ENCODE results near the gene UTS2. TPM values are rescaled to one million over a fixed set of nuclear protein-coding genes. Genes with fewer than 3 reads are reported as not detected.

UTS2 gene
- total RNA-seq, 1 donor from 2014 or later: not detected

DNA sequence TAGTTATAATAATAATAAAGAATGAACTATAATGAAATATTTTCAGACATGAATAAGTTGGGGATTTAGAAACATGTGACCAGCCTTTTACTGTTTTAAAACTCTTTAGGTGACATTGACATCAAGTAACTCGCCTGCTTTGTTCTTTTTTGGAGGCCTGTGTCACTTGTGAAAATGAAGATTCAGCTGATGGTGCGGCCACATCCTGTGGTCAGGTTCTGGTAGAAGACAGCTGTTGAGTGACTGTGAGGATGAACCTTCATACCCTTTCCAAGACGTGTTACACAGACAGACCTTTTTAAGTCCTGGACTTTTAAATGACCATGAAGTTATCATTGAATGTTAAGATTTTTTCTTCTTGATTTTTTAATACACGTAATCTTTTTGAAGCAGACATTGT is 10.3 kb downstream of the UTS2 start:
- no peak for TF ChIP-seq CTCF (conservative IDR thresholded peaks at IDR 0.05; ENCODE audit: low read depth, low read length)
- no peak for DNase-seq (ENCODE audit: low read depth)
- H3K4me3 ChIP-seq (ENCODE audit: low read depth, low read length): no peak overlapping the region

DNA sequence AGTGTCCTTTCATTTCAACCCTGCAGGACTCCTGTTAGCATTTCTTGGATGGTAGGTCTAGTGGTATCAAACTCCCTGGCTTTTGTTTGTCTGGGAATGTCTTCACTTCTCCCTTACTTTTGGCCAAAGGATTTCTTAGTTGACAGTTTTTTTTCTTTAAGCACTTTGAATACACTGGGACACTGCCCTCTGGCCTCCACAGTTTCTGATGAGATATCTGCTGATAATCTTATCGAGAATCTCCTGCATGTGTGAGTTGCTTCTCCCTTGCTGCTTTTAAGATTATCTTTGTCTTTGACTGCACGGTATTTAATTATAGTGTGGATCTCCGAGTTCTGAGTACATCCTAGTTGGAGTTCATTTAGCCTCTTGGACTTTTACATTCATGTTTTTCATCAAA is 13.3 kb downstream of the UTS2 start:
- no peak for DNase-seq (ENCODE audit: low read depth)
- H3K4me3 ChIP-seq (ENCODE audit: low read depth, low read length): no peak overlapping the region
- no peak for TF ChIP-seq CTCF (conservative IDR thresholded peaks at IDR 0.05; ENCODE audit: low read depth, low read length)

DNA sequence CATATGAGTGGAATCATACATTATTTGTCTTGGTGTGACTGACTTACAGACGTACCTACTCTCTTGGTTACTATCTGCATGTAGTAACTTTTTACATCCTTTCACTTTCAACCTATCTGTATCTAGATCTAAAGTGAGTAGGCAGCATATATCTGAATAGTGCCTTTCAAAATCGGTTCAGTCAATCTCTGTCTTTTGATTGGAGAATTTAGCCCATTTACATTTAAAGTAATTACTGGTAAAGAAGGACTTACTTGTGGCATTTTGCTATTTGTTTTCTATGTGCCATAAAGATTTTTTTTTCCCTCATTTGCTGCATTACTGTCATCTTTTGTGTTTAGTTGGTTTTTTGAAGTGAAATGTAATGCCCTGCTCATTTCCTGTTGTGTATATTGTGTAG is 14.2 kb downstream of the UTS2 start:
- DNase-seq (ENCODE audit: low read depth): no peak
- H3K4me3 ChIP-seq (ENCODE audit: low read depth, low read length): no peak overlapping the region
- no peak for TF ChIP-seq CTCF (conservative IDR thresholded peaks at IDR 0.05; ENCODE audit: low read depth, low read length)

DNA sequence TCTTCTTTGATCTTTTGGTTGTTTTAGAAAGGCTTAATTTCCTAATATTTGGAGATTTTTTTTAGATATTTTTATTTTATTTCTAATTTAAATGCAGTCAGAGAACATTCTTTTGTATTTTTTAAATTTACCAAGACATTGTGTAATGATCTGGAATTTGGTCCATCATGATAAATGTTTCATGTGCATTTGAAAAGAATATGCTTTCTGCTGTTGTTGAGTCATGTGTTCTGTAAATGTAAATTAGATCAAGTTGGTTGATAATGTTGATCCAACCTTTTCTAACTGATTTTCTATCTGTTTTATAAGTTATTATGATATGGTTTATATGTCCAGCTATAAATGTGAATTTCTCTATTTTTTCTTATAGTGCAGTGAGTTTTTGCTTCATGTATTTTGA is 19.8 kb downstream of the UTS2 start:
- no peak for TF ChIP-seq CTCF (conservative IDR thresholded peaks at IDR 0.05; ENCODE audit: low read depth, low read length)
- DNase-seq (ENCODE audit: low read depth): no peak
- H3K4me3 ChIP-seq (ENCODE audit: low read depth, low read length): no peak overlapping the region

GRCh38 chr1:7831458-7831857 is 21.4 kb downstream of the UTS2 start:
- H3K4me3 ChIP-seq (ENCODE audit: low read depth, low read length): no peak overlapping the region
- no peak for DNase-seq (ENCODE audit: low read depth)
- TF ChIP-seq CTCF (conservative IDR thresholded peaks at IDR 0.05; ENCODE audit: low read depth, low read length): no peak

DNA sequence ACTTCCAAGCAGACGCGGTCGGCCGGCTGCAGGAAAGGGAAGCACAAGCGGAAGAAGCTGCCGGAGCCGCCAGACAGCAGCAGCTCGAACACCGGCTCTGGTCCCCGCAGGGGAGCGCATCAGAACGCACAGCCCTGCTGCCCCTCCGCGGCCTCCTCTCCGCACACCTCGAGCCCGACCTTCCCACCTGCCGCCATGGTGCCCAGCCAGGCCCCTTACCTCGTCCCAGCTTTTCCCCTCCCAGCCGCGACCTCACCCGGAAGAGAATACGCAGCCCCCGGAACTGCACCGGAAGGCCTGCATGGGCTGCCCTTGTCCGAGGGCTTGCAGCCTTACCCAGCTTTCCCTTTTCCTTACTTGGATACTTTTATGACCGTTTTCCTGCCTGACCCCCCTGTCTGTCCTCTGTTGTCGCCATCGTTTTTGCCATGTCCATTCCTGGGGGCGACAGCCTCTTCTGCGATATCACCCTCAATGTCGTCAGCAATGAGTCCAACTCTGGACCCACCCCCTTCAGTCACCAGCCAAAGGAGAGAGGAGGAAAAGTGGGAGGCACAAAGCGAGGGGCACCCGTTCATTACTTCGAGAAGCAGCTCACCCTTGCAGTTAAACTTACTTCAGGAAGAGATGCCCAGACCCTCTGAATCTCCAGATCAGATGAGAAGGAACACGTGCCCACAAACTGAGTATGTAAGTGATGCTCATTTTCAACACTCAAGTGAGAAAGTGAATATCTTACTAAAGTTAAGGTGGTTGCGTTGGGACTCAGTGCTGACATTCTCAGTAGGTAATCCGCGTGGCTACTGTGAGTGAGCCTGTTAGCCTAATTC is 25.5 kb downstream of the UTS2 start:
- no peak for TF ChIP-seq CTCF (conservative IDR thresholded peaks at IDR 0.05; ENCODE audit: low read depth, low read length)
- no peak for DNase-seq (ENCODE audit: low read depth)
- H3K4me3 ChIP-seq (ENCODE audit: low read depth, low read length): no peak overlapping the region

DNA sequence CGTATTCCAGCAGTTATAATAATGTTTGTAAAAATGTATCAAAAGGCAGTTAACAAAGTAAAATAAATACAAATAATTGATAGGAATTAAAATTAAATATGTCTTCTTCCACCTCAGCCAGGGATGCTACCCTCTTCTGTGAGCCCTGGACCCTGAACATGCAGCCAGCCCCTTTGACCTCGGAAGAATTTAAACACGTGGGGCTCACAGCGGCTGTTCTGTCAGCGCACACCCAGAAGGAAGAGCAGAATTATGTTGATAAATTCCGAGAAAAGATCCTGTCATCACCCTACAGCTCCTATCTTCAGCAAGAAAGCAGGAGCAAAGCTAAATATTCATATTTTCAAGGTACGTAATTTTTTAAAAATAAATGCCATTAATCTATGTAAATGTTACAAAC is 26.5 kb downstream of the UTS2 start:
- no peak overlapping the region for H3K4me3 ChIP-seq (ENCODE audit: low read depth, low read length)
- no peak for DNase-seq (ENCODE audit: low read depth)
- TF ChIP-seq CTCF (conservative IDR thresholded peaks at IDR 0.05; ENCODE audit: low read depth, low read length): no peak
